Measurements from ENCODE around the gene GLRX5.
"Not testable (repeated sequence)": the region's sequence is repeated elsewhere in the genome, so short reads cannot be mapped to it uniquely, and the experiment has no call there.

Gene GLRX5

GRCh38 chr14:95499354-95499750 is 35.5 kb upstream of the GLRX5 start:
- no peak for DNase-seq (ENCODE audit: low spot score)

GRCh38 chr14:95500201-95500681 is 34.6 kb upstream of the GLRX5 start:
- no peak for DNase-seq (ENCODE audit: low spot score)

- peak; percentile 89 for DNase-seq (ENCODE audit: low spot score)
These were observed 34.0 kb upstream of the GLRX5 start for GRCh38 chr14:95500772-95501401.

- DNase-seq (ENCODE audit: low spot score), result no peak
These were observed 32.4 kb upstream of the GLRX5 start for GRCh38 chr14:95502381-95502950.

GRCh38 chr14:95503365-95504134 is 31.3 kb upstream of the GLRX5 start:
- DNase-seq (ENCODE audit: low spot score), result no peak

- DNase-seq (ENCODE audit: low spot score), result peak; percentile 49
These were observed 30.5 kb upstream of the GLRX5 start for GRCh38 chr14:95504135-95505029.

- DNase-seq (ENCODE audit: low spot score), result no peak
These were observed 29.7 kb upstream of the GLRX5 start for GRCh38 chr14:95505030-95505589.

GRCh38 chr14:95507174-95507573 is 27.7 kb upstream of the GLRX5 start:
- DNase-seq (ENCODE audit: low spot score), result peak; percentile 96

GRCh38 chr14:95507701-95508103 is 27.1 kb upstream of the GLRX5 start:
- DNase-seq (ENCODE audit: low spot score), result peak; percentile 86

GRCh38 chr14:95508377-95508776 is 26.5 kb upstream of the GLRX5 start:
- no peak for DNase-seq (ENCODE audit: low spot score)

- no peak for DNase-seq (ENCODE audit: low spot score)
These were observed 25.4 kb upstream of the GLRX5 start for GRCh38 chr14:95509495-95509894.

- not testable (repeated sequence) for DNase-seq (ENCODE audit: low spot score)
These were observed 24.5 kb upstream of the GLRX5 start for GRCh38 chr14:95510344-95510743.

- DNase-seq (ENCODE audit: low spot score), result no peak
These were observed 24.0 kb upstream of the GLRX5 start for GRCh38 chr14:95510804-95511203.

- DNase-seq (ENCODE audit: low spot score), result no peak
These were observed 23.2 kb upstream of the GLRX5 start for GRCh38 chr14:95511687-95512086.

GRCh38 chr14:95513291-95513690 is 21.6 kb upstream of the GLRX5 start:
- DNase-seq (ENCODE audit: low spot score), result no peak

- no peak for DNase-seq (ENCODE audit: low spot score)
These were observed 20.4 kb upstream of the GLRX5 start for GRCh38 chr14:95514131-95515079.

GRCh38 chr14:95515080-95515489 is 19.8 kb upstream of the GLRX5 start:
- DNase-seq (ENCODE audit: low spot score), result peak; percentile 38

- DNase-seq (ENCODE audit: low spot score), result peak; percentile 58
These were observed 19.0 kb upstream of the GLRX5 start for GRCh38 chr14:95515596-95516552.

- peak; percentile 76 for DNase-seq (ENCODE audit: low spot score)
These were observed 18.2 kb upstream of the GLRX5 start, which contains the start of gene SYNE3 for GRCh38 chr14:95516554-95517181. SYNE3 (minus strand) TSS chr14:95516650; CDS start chr14:95475821, 40,829 bp downstream.
